ENCODE data around the gene CFAP161.

DNA sequence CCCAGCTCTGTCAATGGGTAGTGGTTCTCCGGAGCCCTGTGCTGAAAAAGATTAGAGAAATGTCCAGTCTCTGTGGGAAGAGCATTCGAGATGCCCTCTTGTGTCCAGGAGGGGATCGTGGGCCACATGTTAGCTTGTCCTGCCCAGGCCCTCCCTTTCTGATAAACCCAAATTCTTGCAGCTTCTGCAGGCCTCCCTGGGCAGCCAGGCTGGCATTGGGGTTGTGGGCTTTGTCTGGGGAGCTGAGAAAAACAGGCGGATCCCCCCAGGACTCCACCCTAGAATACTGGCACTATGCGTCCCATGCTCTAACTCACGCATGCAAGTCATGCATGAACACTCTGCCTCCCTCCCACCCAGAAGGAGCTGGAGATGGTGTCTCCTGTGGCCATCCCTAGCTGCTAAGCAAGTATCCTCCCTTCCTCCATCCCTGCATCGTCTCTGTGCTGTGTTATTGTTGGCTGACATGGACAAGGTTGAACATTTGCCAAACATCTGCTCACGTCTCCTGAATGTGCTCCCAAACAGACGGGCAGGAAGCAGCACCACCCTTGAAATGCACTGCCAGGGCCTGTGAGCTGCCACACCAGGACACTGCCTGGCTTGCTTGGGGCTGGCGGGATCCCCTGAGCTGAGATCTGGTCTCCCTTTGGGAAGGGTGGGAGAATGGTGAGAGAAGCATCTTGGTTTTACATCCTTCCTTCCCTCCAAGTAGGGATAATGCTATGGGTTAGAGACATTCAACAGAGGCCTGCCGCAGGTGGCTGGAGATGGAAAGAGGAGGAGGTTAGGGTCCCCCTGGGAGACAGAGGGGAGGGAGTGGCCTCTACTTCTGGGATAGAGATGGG lies 26.5 kb downstream of the CFAP161 start:
- TF ChIP-seq POLR2AphosphoS5 (IDR thresholded peaks at IDR 0.05; ENCODE audit: low read depth, low read length) (no peak), POLR2A (IDR thresholded peaks at IDR 0.05; ENCODE audit: low read depth, low read length) (no peak), POU2F2 (IDR thresholded peaks at IDR 0.05; ENCODE audit: low read depth, low read length) (no peak), SPI1 (IDR thresholded peaks at IDR 0.05; ENCODE audit: low read depth, low read length) (no peak)
